CD8-positive, alpha-beta memory T cell (primary cell): ENCODE data around the gene FST. TPM values are rescaled to one million over a fixed set of nuclear protein-coding genes. Genes with fewer than 3 reads are reported as not detected.

Experiments
- CTCF ChIA-PET: fragments of 350-600 bp; sonication (Branson Sonifier 250); formaldehyde crosslinking; loops from one replicate; lab custom pipeline; 2021; ENCODE audit warnings: antibody characterized with exemption; lab: Charles Lee
- POLR2A ChIA-PET: fragments of 350-600 bp; sonication (Branson Sonifier 250); formaldehyde crosslinking; loops from one replicate; lab custom pipeline; 2021; ENCODE audit warnings: antibody characterized with exemption; lab: Charles Lee
- DNase-seq, 5 donors: peaks; one replicate each; pipeline versions ENCODE4 v3.0.0 to v3.0.0-alpha.2; 2020 to 2022; ENCODE audit warnings: mixed read lengths in 1 of 5
- H3K27ac ChIP-seq: one replicate; pipeline ENCODE4 v1.7.0; 2013; ENCODE audit warnings: low read depth, mild to moderate bottlenecking, low read length, moderate library complexity
- H3K27me3 ChIP-seq: 2 replicates; pipeline ENCODE4 v1.7.0; 2013; ENCODE audit warnings: low read length, mild to moderate bottlenecking; ENCODE audit not compliant: insufficient read depth, poor library complexity, severe bottlenecking
- H3K36me3 ChIP-seq: 2 replicates; pipeline ENCODE4 v1.7.0; 2013; ENCODE audit warnings: mild to moderate bottlenecking, low read length, moderate library complexity; ENCODE audit not compliant: insufficient read depth
- H3K4me1 ChIP-seq: 2 replicates; pipeline ENCODE4 v1.7.0; 2013; ENCODE audit warnings: mild to moderate bottlenecking, low read length, moderate library complexity; ENCODE audit not compliant: insufficient read depth
- H3K4me3 ChIP-seq: 2 replicates; pipeline ENCODE4 v1.7.0; 2013; ENCODE audit warnings: mild to moderate bottlenecking, low read length
- H3K9me3 ChIP-seq: 2 replicates; pipeline ENCODE4 v1.7.0; 2013; ENCODE audit warnings: mild to moderate bottlenecking, low read length
- H3K27ac Mint-ChIP-seq, 8 donors: one replicate each; pipeline ENCODE4 v1.8.0; 2020 to 2021; ENCODE audit warnings: mixed read lengths in 8 of 8, mild to moderate bottlenecking in 6 of 8, inconsistent platforms in 3 of 8, moderate library complexity in 3 of 8
- H3K27me3 Mint-ChIP-seq, 2 donors: one replicate each; pipeline ENCODE4 v1.8.0; 2020 to 2021; ENCODE audit warnings: mixed read lengths in 2 of 2, mild to moderate bottlenecking in 1 of 2, moderate library complexity in 1 of 2
- H3K36me3 Mint-ChIP-seq, 3 donors: one replicate each; pipeline ENCODE4 v1.8.0; 2020 to 2021; ENCODE audit warnings: mixed read lengths in 3 of 3, inconsistent platforms in 1 of 3, mild to moderate bottlenecking in 1 of 3
- H3K4me1 Mint-ChIP-seq, 3 donors: one replicate each; pipeline ENCODE4 v1.8.0; 2020 to 2021; ENCODE audit warnings: mixed read lengths in 3 of 3, inconsistent platforms in 1 of 3, mild to moderate bottlenecking in 1 of 3
- H3K4me3 Mint-ChIP-seq, 7 donors: one replicate each; pipeline ENCODE4 v1.8.0; 2020 to 2021; ENCODE audit warnings: mixed read lengths in 7 of 7, mild to moderate bottlenecking in 6 of 7, moderate library complexity in 4 of 7, inconsistent platforms in 2 of 7
- H3K9me3 Mint-ChIP-seq, 5 donors: one replicate each; pipeline ENCODE4 v1.8.0; 2020 to 2022; ENCODE audit warnings: mixed read lengths in 5 of 5, mild to moderate bottlenecking in 3 of 5, moderate library complexity in 2 of 5, inconsistent platforms in 1 of 5
- polyA plus RNA-seq: library from polyadenylated mRNA; unstranded; fragments of 300-500 nt; fragmentation: Illumina TruSeq; gene quantifications from one replicate; pipeline ENCODE4 v1.2.3, GENCODE V29; 2021
- total RNA-seq, 2 experiments: library from RNA; stranded (reverse); gene quantifications; one replicate each; pipeline ENCODE4 v1.2.3, GENCODE V29; 2021

FST gene
- total and polyA plus RNA-seq, 3 experiments from 2014 or later: 0.13 TPM; not detected in 2

DNA sequence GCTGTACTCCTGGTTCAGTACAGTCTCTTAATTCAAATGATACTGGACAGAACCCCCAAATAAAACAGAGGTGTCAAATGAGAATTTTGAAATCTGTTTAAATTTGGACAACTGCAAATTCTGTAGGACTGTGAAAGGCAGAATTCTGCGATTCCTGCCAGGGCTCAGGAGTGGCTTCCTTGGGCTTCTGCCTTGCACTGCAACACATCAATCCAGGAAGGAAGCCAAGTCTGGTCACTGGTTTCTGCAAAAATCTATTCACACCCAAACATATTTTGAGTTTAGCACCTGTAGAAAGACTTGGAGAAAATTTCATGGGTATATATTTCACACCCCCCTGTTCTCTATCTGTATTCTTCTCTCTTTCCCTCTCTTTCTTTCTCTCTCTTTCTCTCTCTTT, 37.5 kb upstream of the FST start:
- H3K27me3 Mint-ChIP-seq: peaks cover 11 to 18% of the 10 kb centered on the region in 2 donors
- POLR2A ChIA-PET: no interaction called here
- Histone ChIP-seq H3K27me3 (no peaks in the 10 kb centered on the region), H3K27ac (no peak overlapping the region), H3K36me3 (no peaks in the 10 kb centered on the region), H3K9me3 (no peaks in the 10 kb centered on the region), H3K4me3 (no peak overlapping the region), H3K4me1 (no peaks in the 10 kb centered on the region)
- no peaks in the 10 kb centered on the region for H3K9me3 Mint-ChIP-seq
- no peaks in the 10 kb centered on the region for H3K4me1 Mint-ChIP-seq
- no peak overlapping the region for H3K27ac Mint-ChIP-seq
- H3K36me3 Mint-ChIP-seq: no peaks in the 10 kb centered on the region
- CTCF ChIA-PET: no interaction called here
- H3K4me3 Mint-ChIP-seq: no peak overlapping the region
- no peak for DNase-seq

DNA sequence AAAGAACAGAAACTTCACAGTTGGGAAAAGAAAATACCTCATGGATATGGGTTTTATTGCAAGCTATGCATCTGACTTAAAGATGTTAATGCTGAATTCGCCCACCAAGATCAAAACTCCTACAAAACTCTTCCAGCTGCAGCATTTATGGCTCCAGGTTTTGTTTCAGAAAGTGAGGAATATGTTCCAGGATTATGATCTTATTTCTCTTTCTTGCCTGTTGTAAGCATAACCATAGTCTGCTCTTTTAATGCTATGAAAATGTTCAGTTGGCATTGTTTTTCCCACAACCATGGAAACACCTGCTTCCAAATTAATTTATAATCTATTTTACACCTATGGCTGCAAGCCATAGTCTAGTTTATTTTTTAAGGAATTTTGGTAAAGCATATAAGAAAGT, 34.9 kb upstream of the FST start:
- ChIA-PET POLR2A (no interaction called here), CTCF (no interaction called here)
- Histone ChIP-seq H3K27me3 (no peaks in the 10 kb centered on the region), H3K4me3 (no peak overlapping the region), H3K27ac (no peak overlapping the region), H3K36me3 (no peaks in the 10 kb centered on the region), H3K4me1 (no peaks in the 10 kb centered on the region), H3K9me3 (no peaks in the 10 kb centered on the region)
- Mint-ChIP-seq H3K4me3 (no peak overlapping the region), H3K27me3 (peaks cover 15 to 18% of the 10 kb centered on the region in 2 donors), H3K9me3 (peaks cover 0 to 2% (median 0%) of the 10 kb centered on the region in 5 donors), H3K36me3 (no peaks in the 10 kb centered on the region), H3K4me1 (no peaks in the 10 kb centered on the region), H3K27ac (no peak overlapping the region)
- no peak for DNase-seq

DNA sequence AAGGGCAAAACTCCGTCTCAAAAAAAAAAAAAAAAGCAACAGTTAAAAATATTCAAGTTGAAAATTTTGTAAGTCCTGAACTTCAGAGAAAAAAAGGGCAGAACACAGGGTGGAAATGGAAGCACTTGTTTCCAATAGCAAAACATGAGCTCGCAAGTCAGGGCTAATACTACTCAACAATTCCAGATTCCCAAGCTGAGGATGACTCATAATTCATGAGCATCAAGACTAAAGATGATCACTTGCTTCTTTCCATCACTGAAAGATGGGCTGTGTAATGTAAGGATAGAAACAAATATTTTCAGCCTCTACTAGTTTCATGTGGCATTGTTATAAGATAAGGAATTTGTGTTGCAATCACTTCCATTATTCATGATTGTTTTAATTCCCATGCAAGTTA, 33.5 kb upstream of the FST start:
- no peaks in the 10 kb centered on the region for H3K9me3 ChIP-seq
- H3K27ac Mint-ChIP-seq: no peak overlapping the region
- CTCF ChIA-PET: no interaction called here
- H3K27me3 Mint-ChIP-seq: peaks cover 14 to 26% of the 10 kb centered on the region in 2 donors
- no peaks in the 10 kb centered on the region for H3K36me3 Mint-ChIP-seq
- H3K27me3 ChIP-seq: no peaks in the 10 kb centered on the region
- POLR2A ChIA-PET: no interaction called here
- no peak for DNase-seq
- no peak overlapping the region for H3K4me3 Mint-ChIP-seq
- H3K4me1 Mint-ChIP-seq: no peaks in the 10 kb centered on the region
- H3K4me3 ChIP-seq: no peak overlapping the region
- no peaks in the 10 kb centered on the region for H3K36me3 ChIP-seq
- peaks cover 0 to 2% (median 0%) of the 10 kb centered on the region in 5 donors for H3K9me3 Mint-ChIP-seq
- no peaks in the 10 kb centered on the region for H3K4me1 ChIP-seq
- no peak overlapping the region for H3K27ac ChIP-seq

DNA sequence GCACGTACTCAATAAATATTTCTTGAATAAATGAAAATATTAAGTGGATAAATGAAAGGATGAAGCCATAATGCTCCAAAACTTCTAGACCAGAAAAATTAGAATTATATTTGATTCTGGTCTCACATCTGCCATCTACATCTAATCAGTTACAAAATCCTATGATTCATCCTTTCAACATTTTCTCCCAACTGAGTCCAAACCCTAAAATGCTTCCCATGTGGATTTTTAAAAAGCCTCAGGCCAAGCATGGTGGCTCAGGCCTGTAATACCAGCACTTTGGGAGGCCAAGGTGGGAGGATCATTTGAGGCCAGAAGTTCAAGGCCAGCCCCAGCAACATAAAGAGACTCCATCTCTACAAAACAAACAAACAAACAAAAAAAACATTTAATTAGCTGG, 31.6 kb upstream of the FST start:
- Mint-ChIP-seq H3K9me3 (peaks cover 0 to 2% (median 0%) of the 10 kb centered on the region in 5 donors), H3K4me3 (no peak overlapping the region), H3K36me3 (no peaks in the 10 kb centered on the region), H3K27me3 (peaks cover 18 to 31% of the 10 kb centered on the region in 2 donors), H3K27ac (no peak overlapping the region), H3K4me1 (no peaks in the 10 kb centered on the region)
- no peak overlapping the region for H3K27ac ChIP-seq
- no peaks in the 10 kb centered on the region for H3K27me3 ChIP-seq
- H3K9me3 ChIP-seq: no peaks in the 10 kb centered on the region
- H3K4me1 ChIP-seq: no peaks in the 10 kb centered on the region
- no peak overlapping the region for H3K4me3 ChIP-seq
- DNase-seq: no peak
- POLR2A ChIA-PET: no interaction called here
- CTCF ChIA-PET: no interaction called here
- no peaks in the 10 kb centered on the region for H3K36me3 ChIP-seq

DNA sequence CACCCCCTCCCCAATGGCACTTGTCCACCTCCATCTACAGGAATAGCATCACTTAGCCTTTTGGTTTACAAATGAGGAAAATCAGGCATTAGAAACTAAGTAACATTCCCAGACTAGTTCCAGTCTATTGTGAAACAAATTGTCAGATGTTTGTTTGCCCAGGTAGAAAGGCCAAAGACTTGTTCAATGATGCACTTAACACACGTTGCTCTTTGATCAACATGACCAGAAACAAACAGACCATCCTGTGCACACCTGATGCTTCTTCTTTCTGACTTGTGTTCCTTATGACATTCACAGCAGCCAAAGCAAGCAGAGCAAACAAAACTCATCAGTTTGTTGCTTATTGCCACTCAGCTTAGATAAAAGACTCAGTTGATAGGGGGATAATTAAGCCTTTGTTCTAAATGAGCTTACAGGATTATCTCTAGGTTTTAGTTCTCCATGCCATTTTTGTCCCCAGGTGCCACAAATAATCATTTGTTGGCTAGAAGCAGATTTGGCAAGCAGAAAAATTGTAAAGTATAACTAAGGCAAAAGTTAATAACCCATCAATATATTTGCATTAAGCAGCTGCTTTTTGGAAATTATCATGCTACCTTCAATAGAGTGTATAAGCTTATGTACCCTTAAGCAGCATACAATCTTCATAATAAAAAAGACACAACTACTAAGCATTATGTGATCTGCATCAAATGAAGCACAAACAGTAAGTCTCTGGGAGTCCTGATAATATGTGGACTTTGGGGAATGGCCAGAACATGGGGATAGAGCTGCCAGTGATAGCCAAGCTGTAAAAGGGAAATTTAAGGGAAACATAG, 26.3 kb upstream of the FST start:
- Histone ChIP-seq H3K4me3 (no peak overlapping the region), H3K27me3 (no peaks in the 10 kb centered on the region), H3K9me3 (no peaks in the 10 kb centered on the region), H3K4me1 (no peaks in the 10 kb centered on the region), H3K36me3 (no peaks in the 10 kb centered on the region), H3K27ac (no peak overlapping the region)
- H3K27ac Mint-ChIP-seq: no peak overlapping the region
- H3K4me1 Mint-ChIP-seq: no peaks in the 10 kb centered on the region
- H3K9me3 Mint-ChIP-seq: peaks cover 0 to 4% (median 0%) of the 10 kb centered on the region in 5 donors
- no peaks in the 10 kb centered on the region for H3K36me3 Mint-ChIP-seq
- ChIA-PET POLR2A (no interaction called here), CTCF (no interaction called here)
- peaks cover 4 to 39% of the 10 kb centered on the region in 2 donors for H3K27me3 Mint-ChIP-seq
- no peak overlapping the region for H3K4me3 Mint-ChIP-seq
- no peak for DNase-seq

DNA sequence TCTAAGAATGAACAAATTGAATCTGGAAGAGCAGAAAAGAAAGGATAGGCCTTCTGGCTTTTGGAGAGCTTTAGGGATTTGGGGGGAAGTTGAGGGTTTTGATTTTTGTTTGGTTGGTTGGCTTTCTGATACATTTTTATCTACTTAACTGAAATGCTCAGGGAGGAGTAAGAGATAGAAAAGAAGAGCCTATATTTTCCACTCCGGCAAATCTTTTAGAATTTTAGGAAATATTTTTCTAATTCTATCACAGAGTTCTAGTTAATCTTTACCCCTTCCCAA, 25.8 kb upstream of the FST start:
- Histone ChIP-seq H3K36me3 (no peaks in the 10 kb centered on the region), H3K4me3 (no peak overlapping the region), H3K27me3 (no peaks in the 10 kb centered on the region), H3K27ac (no peak overlapping the region), H3K9me3 (no peaks in the 10 kb centered on the region), H3K4me1 (no peaks in the 10 kb centered on the region)
- ChIA-PET POLR2A (no interaction called here), CTCF (no interaction called here)
- Mint-ChIP-seq H3K36me3 (no peaks in the 10 kb centered on the region), H3K4me3 (no peak overlapping the region), H3K27me3 (peaks cover 4 to 36% of the 10 kb centered on the region in 2 donors), H3K9me3 (peaks cover 0 to 4% (median 0%) of the 10 kb centered on the region in 5 donors), H3K27ac (no peak overlapping the region), H3K4me1 (no peaks in the 10 kb centered on the region)
- DNase-seq: no peak

DNA sequence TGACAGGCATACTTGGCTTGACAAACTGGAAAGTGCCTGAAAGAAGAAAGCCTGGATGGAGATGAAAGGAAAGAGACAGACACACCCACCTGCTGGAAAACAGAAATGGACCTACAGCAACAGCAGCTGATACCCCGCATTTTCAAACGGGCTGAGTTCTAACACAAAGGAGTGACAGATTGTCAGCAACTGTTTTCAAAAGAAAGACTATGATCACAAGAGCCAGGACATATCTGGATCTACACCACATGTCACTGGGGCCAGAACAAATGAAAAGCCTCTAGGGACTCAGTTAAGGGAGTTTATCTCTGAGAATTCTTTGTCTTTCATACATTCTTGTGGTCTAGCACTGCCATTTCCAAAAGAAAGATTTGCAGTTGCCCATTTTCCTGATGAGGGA, 24.1 kb upstream of the FST start:
- no peaks in the 10 kb centered on the region for H3K4me1 Mint-ChIP-seq
- H3K4me1 ChIP-seq: no peaks in the 10 kb centered on the region
- no peak overlapping the region for H3K4me3 Mint-ChIP-seq
- no peaks in the 10 kb centered on the region for H3K36me3 Mint-ChIP-seq
- no peak overlapping the region for H3K27ac ChIP-seq
- H3K4me3 ChIP-seq: no peak overlapping the region
- no peak for DNase-seq
- peaks cover 11 to 34% of the 10 kb centered on the region in 2 donors for H3K27me3 Mint-ChIP-seq
- peaks cover 0 to 2% (median 0%) of the 10 kb centered on the region in 5 donors for H3K9me3 Mint-ChIP-seq
- no peaks in the 10 kb centered on the region for H3K36me3 ChIP-seq
- ChIA-PET POLR2A (no interaction called here), CTCF (no interaction called here)
- no peaks in the 10 kb centered on the region for H3K27me3 ChIP-seq
- no peak overlapping the region for H3K27ac Mint-ChIP-seq
- no peaks in the 10 kb centered on the region for H3K9me3 ChIP-seq

DNA sequence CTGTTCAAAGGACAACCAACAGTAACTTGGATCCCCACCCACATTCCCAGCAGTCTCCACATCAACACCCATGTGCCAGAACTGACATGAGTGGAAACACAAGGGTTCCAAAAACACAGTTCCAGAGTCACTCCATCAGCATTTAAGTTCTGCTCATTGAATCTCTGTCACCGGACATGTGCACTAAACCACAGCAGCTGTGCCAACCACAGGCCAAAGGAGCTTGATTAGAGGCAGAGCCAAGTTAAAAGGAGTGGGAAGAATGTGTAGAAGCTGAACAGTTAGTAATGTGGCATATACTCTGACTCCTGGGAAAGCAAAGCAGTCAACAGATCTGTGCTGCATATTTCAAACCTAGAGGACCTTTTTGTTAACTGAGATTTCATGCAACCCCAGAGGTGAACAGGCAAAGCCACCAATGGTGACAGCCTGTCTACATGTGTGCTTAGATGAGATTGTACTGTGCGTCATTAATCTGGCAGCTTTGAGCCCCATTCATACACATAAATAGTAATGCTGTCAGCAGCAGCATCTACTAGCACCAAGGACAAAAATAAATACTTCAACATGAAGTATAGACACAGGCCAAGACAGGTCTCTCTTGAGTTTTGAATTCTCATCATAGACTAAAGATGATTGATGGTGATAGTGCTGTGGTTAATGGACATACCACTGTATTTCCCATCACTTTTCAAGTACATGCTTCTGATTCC, 16.4 kb upstream of the FST start:
- no peak overlapping the region for H3K4me3 Mint-ChIP-seq
- peaks cover 0 to under 1% (median 0%) of the 10 kb centered on the region in 5 donors for H3K9me3 Mint-ChIP-seq
- POLR2A ChIA-PET: no interaction called here
- Histone ChIP-seq H3K36me3 (no peaks in the 10 kb centered on the region), H3K4me1 (no peaks in the 10 kb centered on the region), H3K9me3 (no peaks in the 10 kb centered on the region), H3K4me3 (no peak overlapping the region), H3K27me3 (no peaks in the 10 kb centered on the region), H3K27ac (no peak overlapping the region)
- DNase-seq: no peak
- no peak overlapping the region for H3K27ac Mint-ChIP-seq
- H3K4me1 Mint-ChIP-seq: no peaks in the 10 kb centered on the region
- peaks cover 17 to 57% of the 10 kb centered on the region in 2 donors for H3K27me3 Mint-ChIP-seq
- no peaks in the 10 kb centered on the region for H3K36me3 Mint-ChIP-seq
- CTCF ChIA-PET: no interaction called here
